Vagina (tissue), 2 donors: ENCODE results near the gene INTS15.

ENCODE experiments used
- POLR2AphosphoS5 ChIP-seq, 2 donors: sonication (generic); formaldehyde crosslinking; IDR thresholded peaks; one replicate each; pipeline ENCODE4 v1.9.0; 2017; ENCODE audit warnings: antibody characterized with exemption in 2 of 2, mild to moderate bottlenecking in 2 of 2, low read depth in 1 of 2; ENCODE audit not compliant: insufficient read depth in 1 of 2
- TF ChIP-seq, protein P1 (sequence below), 3 experiments: fragments of 450-650 bp in 2 of 3; fragments of 200-600 bp in 1 of 3; sonication (generic) in 1 of 3; IDR thresholded peaks; one replicate each; pipeline ENCODE4 v1.5.1; 2017 to 2019; ENCODE audit warnings: antibody characterized with exemption in 3 of 3, mild to moderate bottlenecking in 2 of 3, moderate library complexity in 2 of 3

DNA sequence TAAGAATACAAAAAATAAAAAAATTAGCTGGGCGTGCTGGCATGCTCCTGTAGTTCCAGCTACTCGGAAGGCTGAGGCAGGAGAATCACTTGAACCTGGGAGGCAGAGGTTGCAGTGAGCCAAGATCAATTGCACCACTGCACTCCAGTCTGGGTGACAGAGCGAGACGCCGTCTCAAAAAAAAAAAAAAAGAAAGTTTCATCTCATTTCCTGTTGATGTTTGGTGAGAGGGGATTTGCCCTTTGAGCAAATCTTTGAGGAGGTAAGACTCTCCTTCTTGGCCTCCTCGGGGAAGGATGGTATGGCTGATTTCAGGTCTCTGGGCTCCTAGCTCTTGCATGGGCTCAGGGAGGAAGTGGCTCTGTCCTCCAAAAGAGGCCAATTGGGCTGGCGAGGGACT lies 35.0 kb upstream of the INTS15 start:
- TF ChIP-seq, protein P1, sequence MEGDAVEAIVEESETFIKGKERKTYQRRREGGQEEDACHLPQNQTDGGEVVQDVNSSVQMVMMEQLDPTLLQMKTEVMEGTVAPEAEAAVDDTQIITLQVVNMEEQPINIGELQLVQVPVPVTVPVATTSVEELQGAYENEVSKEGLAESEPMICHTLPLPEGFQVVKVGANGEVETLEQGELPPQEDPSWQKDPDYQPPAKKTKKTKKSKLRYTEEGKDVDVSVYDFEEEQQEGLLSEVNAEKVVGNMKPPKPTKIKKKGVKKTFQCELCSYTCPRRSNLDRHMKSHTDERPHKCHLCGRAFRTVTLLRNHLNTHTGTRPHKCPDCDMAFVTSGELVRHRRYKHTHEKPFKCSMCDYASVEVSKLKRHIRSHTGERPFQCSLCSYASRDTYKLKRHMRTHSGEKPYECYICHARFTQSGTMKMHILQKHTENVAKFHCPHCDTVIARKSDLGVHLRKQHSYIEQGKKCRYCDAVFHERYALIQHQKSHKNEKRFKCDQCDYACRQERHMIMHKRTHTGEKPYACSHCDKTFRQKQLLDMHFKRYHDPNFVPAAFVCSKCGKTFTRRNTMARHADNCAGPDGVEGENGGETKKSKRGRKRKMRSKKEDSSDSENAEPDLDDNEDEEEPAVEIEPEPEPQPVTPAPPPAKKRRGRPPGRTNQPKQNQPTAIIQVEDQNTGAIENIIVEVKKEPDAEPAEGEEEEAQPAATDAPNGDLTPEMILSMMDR (IDR thresholded peaks at IDR 0.05): no peak
- no peak for TF ChIP-seq POLR2AphosphoS5 (IDR thresholded peaks at IDR 0.05; ENCODE audit: insufficient read depth in 1 of 2, low read depth in 1 of 2)
